ENCODE measurements around the gene NEK4. TPM values are rescaled to one million over a fixed set of nuclear protein-coding genes. Genes with fewer than 3 reads are reported as not detected.

NEK4 gene
- total and polyA plus RNA-seq, 2 of the 13 experiments (the other 11 are each of a cell fraction or from before 2014, with no cell fraction given) = 16.5 to 38.0 TPM

GRCh38 chr3:52689151-52689550, 81.6 kb downstream of the NEK4 start:
- Histone ChIP-seq H3K4me3 (replicated peaks in 1 of 3; ENCODE audit: insufficient read depth in 1 of 3, low read depth in 2 of 3, low read length in 3 of 3) (no peak overlapping the region), H3K27me3 (ENCODE audit: control insufficient read depth in 1 of 2, insufficient read depth in 2 of 2, low read length in 2 of 2) (no peaks in the 10 kb centered on the region; a peak in 1 of 5 replicates), H3K36me3 (replicated peaks in 1 of 2; ENCODE audit: control insufficient read depth in 1 of 2, insufficient read depth in 2 of 2, low read length in 2 of 2) (peaks cover 27 to 68% of the 10 kb centered on the region in 2 experiments), H3K79me2 (ENCODE audit: insufficient read depth, low read length) (peaks cover 53% of the 10 kb centered on the region), H3K27ac (ENCODE audit: extremely low read length, insufficient read depth, low read length) (no peak overlapping the region), H3K4me2 (ENCODE audit: low read depth, low read length) (peak overlapping the region; percentile 94; the same call in 1 of the 2 replicates), H3K9ac (ENCODE audit: insufficient read depth, low read depth, low read length) (no peak overlapping the region; the same call in 1 of the 2 replicates), H4K20me1 (ENCODE audit: insufficient read depth, low read length) (peaks cover 19% of the 10 kb centered on the region), H3K9me3 (ENCODE audit: low read length) (no peaks in the 10 kb centered on the region), H2AFZ (ENCODE audit: low read length) (no peak overlapping the region), H3K4me1 (ENCODE audit: insufficient read depth, low read length) (peaks cover 64% of the 10 kb centered on the region)
- in situ Hi-C loops (cut with HindIII; ENCODE audit: extremely low pct_ligation_motif_present, low pct_unique_long_range_greater_than_20kb) (loop anchor here (10.0 kb wide), 1 partner anchor 234 kb away; the partner anchor contains the start of genes NISCH and TNNC1), intact Hi-C loops (cut with micrococcal nuclease; ENCODE audit: unreplicated experiment) (no loop called here)
- no peak for FAIRE-seq
- BruUV-seq (replicated peaks) = no TSS peak
- DNase-seq (ENCODE audit: low spot score) = no peak
- ChIA-PET POLR2A (interaction anchor here (1.4 to 12.6 kb wide), 2 partner anchors 10 to 16 kb away, joined by 3 to 118 read pairs; partner anchors contain the start of genes GLT8D1 and SPCS1), CTCF (ENCODE audit: low intra/inter-chr PET ratio, low total read pairs) (no interaction called here)
- TF ChIP-seq ZNF451 (CRISPR knock-in tag; IDR thresholded peaks at IDR 0.05) (no peak), TOE1 (CRISPR knock-in tag; IDR thresholded peaks at IDR 0.05) (no peak), ZNF318 (CRISPR knock-in tag; IDR thresholded peaks at IDR 0.05) (no peak), EED (CRISPR knock-in tag; IDR thresholded peaks at IDR 0.05) (no peak), SMARCC2 (IDR thresholded peaks at IDR 0.05) (no peak)
- WGBS (ENCODE audit: low lambda C conversion rate) = 96% methylated on average over 3 of the region's 3 CpGs
- no peak for ATAC-seq

Data from HepG2 (cell line).